ENCODE data around the gene RABGAP1L. TPM values are rescaled to one million over a fixed set of nuclear protein-coding genes. Genes with fewer than 3 reads are reported as not detected.

Gene RABGAP1L
- total and polyA plus RNA-seq, 2 donors from 2014 or later, result 16.2 to 48.5 TPM

DNA sequence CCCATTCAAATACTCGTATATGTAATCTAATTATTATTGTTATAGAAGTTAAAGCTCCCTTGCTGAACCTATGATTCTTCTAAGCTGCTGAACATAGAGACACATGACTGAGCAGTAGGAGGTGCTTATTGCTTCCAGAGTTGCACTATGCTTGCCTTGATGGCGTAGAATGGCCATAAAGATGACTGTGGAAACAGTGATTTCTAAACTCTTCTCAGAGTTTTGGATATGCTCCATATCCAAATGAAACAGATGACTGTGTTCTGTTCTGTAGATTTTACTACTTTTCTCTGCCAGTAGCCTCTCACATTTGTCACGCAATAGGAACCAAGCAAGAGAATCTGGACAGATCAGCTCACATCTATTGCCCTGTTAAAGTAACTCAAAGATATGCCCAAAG is 752.3 kb downstream of the RABGAP1L start:
- intact Hi-C loops (cut with DNase I), result no loop called here
- H3K4me1 ChIP-seq (ENCODE audit: control insufficient read depth in 2 of 3, insufficient read depth in 2 of 3, low read depth in 1 of 3, low read length in 3 of 3), result no peaks in the 10 kb centered on the region
- no peak for DNase-seq
- H3K27ac ChIP-seq (ENCODE audit: low read depth in 2 of 2, low read length in 2 of 2), result no peak overlapping the region
- TF ChIP-seq, protein P1, sequence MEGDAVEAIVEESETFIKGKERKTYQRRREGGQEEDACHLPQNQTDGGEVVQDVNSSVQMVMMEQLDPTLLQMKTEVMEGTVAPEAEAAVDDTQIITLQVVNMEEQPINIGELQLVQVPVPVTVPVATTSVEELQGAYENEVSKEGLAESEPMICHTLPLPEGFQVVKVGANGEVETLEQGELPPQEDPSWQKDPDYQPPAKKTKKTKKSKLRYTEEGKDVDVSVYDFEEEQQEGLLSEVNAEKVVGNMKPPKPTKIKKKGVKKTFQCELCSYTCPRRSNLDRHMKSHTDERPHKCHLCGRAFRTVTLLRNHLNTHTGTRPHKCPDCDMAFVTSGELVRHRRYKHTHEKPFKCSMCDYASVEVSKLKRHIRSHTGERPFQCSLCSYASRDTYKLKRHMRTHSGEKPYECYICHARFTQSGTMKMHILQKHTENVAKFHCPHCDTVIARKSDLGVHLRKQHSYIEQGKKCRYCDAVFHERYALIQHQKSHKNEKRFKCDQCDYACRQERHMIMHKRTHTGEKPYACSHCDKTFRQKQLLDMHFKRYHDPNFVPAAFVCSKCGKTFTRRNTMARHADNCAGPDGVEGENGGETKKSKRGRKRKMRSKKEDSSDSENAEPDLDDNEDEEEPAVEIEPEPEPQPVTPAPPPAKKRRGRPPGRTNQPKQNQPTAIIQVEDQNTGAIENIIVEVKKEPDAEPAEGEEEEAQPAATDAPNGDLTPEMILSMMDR (IDR thresholded peaks at IDR 0.05; ENCODE audit: borderline replicate concordance, extremely low read depth, insufficient read depth), result no peak
- H3K27me3 ChIP-seq (ENCODE audit: control insufficient read depth, insufficient read depth, low read length), result no peaks in the 10 kb centered on the region
- no peak for FAIRE-seq
- no peak overlapping the region for H3K4me3 ChIP-seq (ENCODE audit: low read length in 3 of 3)
- H3K9ac ChIP-seq (ENCODE audit: low read length in 3 of 3), result no peak overlapping the region
- no peaks in the 10 kb centered on the region for H3K9me3 ChIP-seq (ENCODE audit: control insufficient read depth in 2 of 3, insufficient read depth in 1 of 3, low read length in 3 of 3)
- H3K36me3 ChIP-seq (ENCODE audit: control insufficient read depth in 2 of 3, insufficient read depth in 3 of 3, low read length in 3 of 3), result no peaks in the 10 kb centered on the region

DNA sequence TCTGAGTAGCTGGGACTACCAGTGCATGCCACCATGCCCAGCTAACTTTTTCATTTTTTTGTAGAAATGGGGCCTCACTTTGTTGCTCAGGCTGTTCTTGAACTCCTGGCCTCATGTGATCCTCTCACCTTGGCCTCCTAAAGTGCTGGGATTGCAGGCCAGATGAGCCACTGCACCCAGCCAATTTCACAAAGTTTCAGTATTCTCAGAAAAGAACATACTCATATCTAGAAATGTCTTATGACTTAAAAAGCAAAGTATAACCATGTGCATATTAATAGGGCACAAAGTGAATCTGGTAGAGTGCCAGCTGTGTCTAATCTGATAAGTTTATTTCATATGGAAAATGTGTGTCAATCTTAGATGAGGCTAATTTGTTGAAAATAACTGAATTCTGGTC is 752.9 kb downstream of the RABGAP1L start:
- intact Hi-C loops (cut with DNase I), result no loop called here
- H3K4me3 ChIP-seq (ENCODE audit: low read length in 3 of 3), result no peak overlapping the region

DNA sequence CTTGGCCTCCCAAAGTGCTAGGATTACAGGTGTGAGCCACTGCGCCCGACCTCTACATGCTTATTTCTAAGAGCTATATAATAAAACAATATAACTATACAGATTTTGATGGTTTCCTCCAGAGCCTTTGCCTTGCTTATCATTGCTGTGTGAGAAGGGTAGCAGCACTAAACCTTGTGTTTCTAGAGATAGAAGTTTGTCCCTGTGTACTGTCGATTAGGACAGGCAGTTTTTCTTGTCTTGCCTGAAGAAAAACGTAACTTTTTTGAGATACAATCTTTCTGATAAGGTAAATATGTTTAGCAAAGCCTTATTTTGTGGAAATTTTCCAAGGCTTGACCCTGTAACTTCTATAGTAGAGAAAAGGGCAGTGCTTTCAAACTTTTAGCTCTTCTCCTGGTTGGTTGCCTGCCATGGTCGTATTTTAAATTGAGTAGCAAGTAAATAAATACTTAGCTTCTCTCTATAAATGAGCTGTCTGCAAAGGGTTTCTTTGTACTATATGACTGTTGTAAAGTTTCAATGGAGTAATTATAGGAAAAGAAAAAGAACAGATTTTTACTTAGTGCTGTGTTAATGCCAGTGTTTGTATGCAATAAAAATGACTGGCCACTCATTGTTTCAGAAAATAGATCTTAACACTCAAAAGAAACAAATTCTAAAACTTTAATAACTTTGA is 754.0 kb downstream of the RABGAP1L start:
- Histone ChIP-seq H3K9ac (ENCODE audit: low read length in 3 of 3) (no peak overlapping the region), H3K9me3 (ENCODE audit: control insufficient read depth in 2 of 3, insufficient read depth in 1 of 3, low read length in 3 of 3) (no peaks in the 10 kb centered on the region), H3K4me3 (ENCODE audit: low read length in 3 of 3) (no peak overlapping the region), H3K36me3 (ENCODE audit: control insufficient read depth in 2 of 3, insufficient read depth in 3 of 3, low read length in 3 of 3) (no peaks in the 10 kb centered on the region), H3K4me1 (ENCODE audit: control insufficient read depth in 2 of 3, insufficient read depth in 2 of 3, low read depth in 1 of 3, low read length in 3 of 3) (no peaks in the 10 kb centered on the region), H3K27me3 (ENCODE audit: control insufficient read depth, insufficient read depth, low read length) (no peaks in the 10 kb centered on the region), H3K27ac (ENCODE audit: low read depth in 2 of 2, low read length in 2 of 2) (no peak overlapping the region)
- TF ChIP-seq, protein P1 (IDR thresholded peaks at IDR 0.05; ENCODE audit: borderline replicate concordance, extremely low read depth, insufficient read depth), result no peak
- DNase-seq (peak in 2 of 5 donors; percentile 30 to 45), FAIRE-seq (no peak)
- intact Hi-C loops (cut with DNase I), result no loop called here

More for the DNA sequence above, 752.9 kb downstream of the RABGAP1L start:
- H3K9ac ChIP-seq (ENCODE audit: low read length in 3 of 3), result no peak overlapping the region
- no peaks in the 10 kb centered on the region for H3K4me1 ChIP-seq (ENCODE audit: control insufficient read depth in 2 of 3, insufficient read depth in 2 of 3, low read depth in 1 of 3, low read length in 3 of 3)
- DNase-seq (no peak), FAIRE-seq (no peak)
- H3K27me3 ChIP-seq (ENCODE audit: control insufficient read depth, insufficient read depth, low read length), result no peaks in the 10 kb centered on the region
- TF ChIP-seq, protein P1 (IDR thresholded peaks at IDR 0.05; ENCODE audit: borderline replicate concordance, extremely low read depth, insufficient read depth), result no peak
- H3K27ac ChIP-seq (ENCODE audit: low read depth in 2 of 2, low read length in 2 of 2), result no peak overlapping the region
- no peaks in the 10 kb centered on the region for H3K36me3 ChIP-seq (ENCODE audit: control insufficient read depth in 2 of 3, insufficient read depth in 3 of 3, low read length in 3 of 3)
- H3K9me3 ChIP-seq (ENCODE audit: control insufficient read depth in 2 of 3, insufficient read depth in 1 of 3, low read length in 3 of 3), result no peaks in the 10 kb centered on the region

DNA sequence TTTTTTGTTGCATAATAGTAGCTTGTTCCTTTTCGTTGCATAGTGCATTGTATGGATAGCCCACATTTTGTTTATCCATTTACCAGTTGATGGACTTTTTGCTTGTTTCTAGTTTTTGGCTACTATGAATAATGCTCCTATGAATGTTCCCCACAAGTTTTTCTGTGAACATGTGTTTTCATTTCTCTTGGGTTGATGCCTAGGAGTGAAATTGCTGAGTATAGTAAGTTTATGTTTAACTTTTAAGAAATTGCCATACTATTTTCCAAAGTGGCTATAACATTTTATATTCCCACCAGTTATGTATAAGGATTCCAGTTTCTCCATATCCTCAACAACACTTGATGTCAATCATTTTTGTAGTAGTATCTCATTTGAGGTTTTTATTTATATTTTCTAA is 755.7 kb downstream of the RABGAP1L start:
- Histone ChIP-seq H3K4me3 (ENCODE audit: low read length in 3 of 3) (no peak overlapping the region), H3K4me1 (ENCODE audit: control insufficient read depth in 2 of 3, insufficient read depth in 2 of 3, low read depth in 1 of 3, low read length in 3 of 3) (no peaks in the 10 kb centered on the region), H3K9me3 (ENCODE audit: control insufficient read depth in 2 of 3, insufficient read depth in 1 of 3, low read length in 3 of 3) (no peaks in the 10 kb centered on the region), H3K9ac (ENCODE audit: low read length in 3 of 3) (no peak overlapping the region), H3K36me3 (ENCODE audit: control insufficient read depth in 2 of 3, insufficient read depth in 3 of 3, low read length in 3 of 3) (no peaks in the 10 kb centered on the region), H3K27ac (ENCODE audit: low read depth in 2 of 2, low read length in 2 of 2) (no peak overlapping the region), H3K27me3 (ENCODE audit: control insufficient read depth, insufficient read depth, low read length) (no peaks in the 10 kb centered on the region)
- TF ChIP-seq, protein P1 (IDR thresholded peaks at IDR 0.05; ENCODE audit: borderline replicate concordance, extremely low read depth, insufficient read depth), result no peak
- FAIRE-seq (no peak), DNase-seq (no peak)
- intact Hi-C loops (cut with DNase I), result no loop called here
